Measurements from ENCODE around the gene SLCO3A1. TPM values are rescaled to one million over a fixed set of nuclear protein-coding genes. Genes with fewer than 3 reads are reported as not detected.

Gene SLCO3A1
- total RNA-seq, 1 experiment from 2014 or later, result 9.1 TPM

GRCh38 chr15:91925794-91926193 lies 72.3 kb downstream of the SLCO3A1 start:
- H3K4me1 Mint-ChIP-seq, result peaks cover 46% of the 10 kb centered on the region
- peaks cover 23% of the 10 kb centered on the region for H3K27me3 Mint-ChIP-seq (ENCODE audit: low read depth)
- H3K9me3 Mint-ChIP-seq, result no peaks in the 10 kb centered on the region; the same call in 1 of the 2 replicates
- TF ChIP-seq, protein P1, sequence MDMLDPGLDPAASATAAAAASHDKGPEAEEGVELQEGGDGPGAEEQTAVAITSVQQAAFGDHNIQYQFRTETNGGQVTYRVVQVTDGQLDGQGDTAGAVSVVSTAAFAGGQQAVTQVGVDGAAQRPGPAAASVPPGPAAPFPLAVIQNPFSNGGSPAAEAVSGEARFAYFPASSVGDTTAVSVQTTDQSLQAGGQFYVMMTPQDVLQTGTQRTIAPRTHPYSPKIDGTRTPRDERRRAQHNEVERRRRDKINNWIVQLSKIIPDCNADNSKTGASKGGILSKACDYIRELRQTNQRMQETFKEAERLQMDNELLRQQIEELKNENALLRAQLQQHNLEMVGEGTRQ (CRISPR knock-in tag; IDR thresholded peaks at IDR 0.05), result no peak
- no peak for TF ChIP-seq TEAD4 (CRISPR knock-in tag; IDR thresholded peaks at IDR 0.05)
- no peaks in the 10 kb centered on the region for H3K36me3 Mint-ChIP-seq
- CTCF ChIA-PET, result interaction anchor here (0.6 to 1.5 kb wide), 2 partner anchors 21 to 51 kb away, joined by 3 to 5 read pairs; no protein-coding TSS in a partner anchor
- DNase-seq (ENCODE audit: low spot score) (no peak), ATAC-seq (no peak)
- POLR2A ChIA-PET, result no interaction called here
- no peak overlapping the region for H3K4me3 Mint-ChIP-seq
- no peak overlapping the region for H3K27ac Mint-ChIP-seq

DNA sequence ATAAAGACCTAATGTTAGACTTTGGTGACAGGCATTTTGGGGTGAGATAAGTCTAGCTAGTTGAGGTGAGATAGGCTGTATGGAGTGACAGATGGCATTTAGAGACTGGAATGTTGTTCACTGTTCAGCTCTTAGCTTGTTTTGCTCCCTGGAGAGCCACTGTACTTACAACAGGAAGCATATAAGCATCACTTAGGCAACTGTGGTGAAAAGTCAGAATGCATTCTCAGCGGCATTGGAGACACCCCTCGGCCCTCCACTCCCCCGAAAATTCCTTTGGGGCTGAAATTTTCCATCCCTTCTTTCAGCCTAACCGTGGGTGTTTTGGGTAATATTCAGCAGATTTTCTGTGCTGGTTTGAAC lies 73.4 kb downstream of the SLCO3A1 start:
- no peak for TF ChIP-seq USF1 (CRISPR knock-in tag; IDR thresholded peaks at IDR 0.05)
- no peak for DNase-seq (ENCODE audit: low spot score)
- ATAC-seq, result peak; percentile 50

DNA sequence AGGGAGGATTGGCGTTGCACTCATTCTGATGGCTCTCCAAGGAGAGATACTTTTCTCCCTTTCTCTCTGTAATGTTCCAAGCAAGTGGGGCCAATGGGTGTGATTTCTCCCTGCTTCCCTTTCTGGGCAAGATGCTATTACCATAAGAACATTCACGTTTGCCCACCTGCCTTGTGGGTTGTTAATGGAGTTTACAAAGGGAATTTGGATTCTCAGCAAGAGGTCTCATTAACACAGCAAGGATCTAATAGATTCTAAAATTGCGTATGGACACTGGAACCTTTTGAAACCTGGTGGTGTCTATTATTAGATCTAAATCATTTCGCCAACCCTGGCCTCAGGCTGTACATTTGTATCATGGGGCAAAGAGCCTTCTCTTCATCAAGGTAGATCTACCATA lies 74.1 kb downstream of the SLCO3A1 start:
- no peak for TF ChIP-seq NR2C2 (CRISPR knock-in tag; IDR thresholded peaks at IDR 0.05)
- TF ChIP-seq IRF1 (CRISPR knock-in tag; IDR thresholded peaks at IDR 0.05), result no peak
- TF ChIP-seq IRF2 (CRISPR knock-in tag; IDR thresholded peaks at IDR 0.05; ENCODE audit: borderline replicate concordance, low read depth), result no peak
- TF ChIP-seq ZNF232 (CRISPR knock-in tag; IDR thresholded peaks at IDR 0.05), result no peak
- TF ChIP-seq, protein P2, sequence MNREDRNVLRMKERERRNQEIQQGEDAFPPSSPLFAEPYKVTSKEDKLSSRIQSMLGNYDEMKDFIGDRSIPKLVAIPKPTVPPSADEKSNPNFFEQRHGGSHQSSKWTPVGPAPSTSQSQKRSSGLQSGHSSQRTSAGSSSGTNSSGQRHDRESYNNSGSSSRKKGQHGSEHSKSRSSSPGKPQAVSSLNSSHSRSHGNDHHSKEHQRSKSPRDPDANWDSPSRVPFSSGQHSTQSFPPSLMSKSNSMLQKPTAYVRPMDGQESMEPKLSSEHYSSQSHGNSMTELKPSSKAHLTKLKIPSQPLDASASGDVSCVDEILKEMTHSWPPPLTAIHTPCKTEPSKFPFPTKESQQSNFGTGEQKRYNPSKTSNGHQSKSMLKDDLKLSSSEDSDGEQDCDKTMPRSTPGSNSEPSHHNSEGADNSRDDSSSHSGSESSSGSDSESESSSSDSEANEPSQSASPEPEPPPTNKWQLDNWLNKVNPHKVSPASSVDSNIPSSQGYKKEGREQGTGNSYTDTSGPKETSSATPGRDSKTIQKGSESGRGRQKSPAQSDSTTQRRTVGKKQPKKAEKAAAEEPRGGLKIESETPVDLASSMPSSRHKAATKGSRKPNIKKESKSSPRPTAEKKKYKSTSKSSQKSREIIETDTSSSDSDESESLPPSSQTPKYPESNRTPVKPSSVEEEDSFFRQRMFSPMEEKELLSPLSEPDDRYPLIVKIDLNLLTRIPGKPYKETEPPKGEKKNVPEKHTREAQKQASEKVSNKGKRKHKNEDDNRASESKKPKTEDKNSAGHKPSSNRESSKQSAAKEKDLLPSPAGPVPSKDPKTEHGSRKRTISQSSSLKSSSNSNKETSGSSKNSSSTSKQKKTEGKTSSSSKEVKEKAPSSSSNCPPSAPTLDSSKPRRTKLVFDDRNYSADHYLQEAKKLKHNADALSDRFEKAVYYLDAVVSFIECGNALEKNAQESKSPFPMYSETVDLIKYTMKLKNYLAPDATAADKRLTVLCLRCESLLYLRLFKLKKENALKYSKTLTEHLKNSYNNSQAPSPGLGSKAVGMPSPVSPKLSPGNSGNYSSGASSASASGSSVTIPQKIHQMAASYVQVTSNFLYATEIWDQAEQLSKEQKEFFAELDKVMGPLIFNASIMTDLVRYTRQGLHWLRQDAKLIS (CRISPR knock-in tag; IDR thresholded peaks at IDR 0.05; ENCODE audit: borderline replicate concordance), result no peak
- TF ChIP-seq ZNF121 (CRISPR knock-in tag; IDR thresholded peaks at IDR 0.05), result no peak
- no peak for TF ChIP-seq CBFB (CRISPR knock-in tag; IDR thresholded peaks at IDR 0.05; ENCODE audit: low read depth)
- Mint-ChIP-seq H3K9me3 (no peaks in the 10 kb centered on the region; the same call in 1 of the 2 replicates), H3K36me3 (no peaks in the 10 kb centered on the region), H3K4me3 (no peak overlapping the region; the same call in 1 of the 2 replicates), H3K27ac (no peak overlapping the region), H3K4me1 (peaks cover 64% of the 10 kb centered on the region), H3K27me3 (ENCODE audit: low read depth) (peaks cover 23% of the 10 kb centered on the region)
- POLR2A ChIA-PET, result no interaction called here
- no peak for ATAC-seq
- CTCF ChIA-PET, result no interaction called here
- DNase-seq (ENCODE audit: low spot score), result no peak

More for the DNA sequence above, 73.4 kb downstream of the SLCO3A1 start:
- H3K4me1 Mint-ChIP-seq, result peaks cover 57% of the 10 kb centered on the region
- no peaks in the 10 kb centered on the region; the same call in 1 of the 2 replicates for H3K9me3 Mint-ChIP-seq
- CTCF ChIA-PET, result interaction anchor here (1.5 kb wide), 1 partner anchor 20 kb away, joined by 5 read pairs; no protein-coding TSS in a partner anchor
- POLR2A ChIA-PET, result interaction anchor here (0.7 kb wide), 1 partner anchor 479 kb away, joined by 3 read pairs; no protein-coding TSS in a partner anchor
- H3K4me3 Mint-ChIP-seq, result no peak overlapping the region
- H3K27ac Mint-ChIP-seq, result no peak overlapping the region
- H3K27me3 Mint-ChIP-seq (ENCODE audit: low read depth), result peaks cover 23% of the 10 kb centered on the region
- H3K36me3 Mint-ChIP-seq, result no peaks in the 10 kb centered on the region

DNA sequence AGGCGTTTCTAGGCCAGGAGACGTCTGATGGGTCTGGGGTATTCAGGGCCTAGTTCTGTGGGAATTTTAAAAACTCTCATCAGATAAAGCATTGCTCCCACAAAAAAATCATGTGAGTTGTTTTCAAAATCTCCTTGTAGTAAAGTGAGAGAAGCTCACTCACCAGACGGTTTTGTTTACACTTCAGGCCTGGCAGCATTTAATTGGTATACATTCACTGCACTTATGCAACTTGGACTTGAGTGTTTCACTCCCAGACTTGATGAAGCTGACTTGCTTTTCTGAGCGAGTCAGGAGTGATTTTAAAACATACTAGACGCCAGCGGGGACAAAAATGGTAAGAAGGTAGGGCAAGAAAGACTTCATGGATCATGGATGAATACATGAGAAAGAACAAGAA lies 75.2 kb downstream of the SLCO3A1 start:
- H3K36me3 Mint-ChIP-seq, result no peaks in the 10 kb centered on the region
- no peak overlapping the region for H3K27ac Mint-ChIP-seq
- no peak overlapping the region for H3K4me3 Mint-ChIP-seq
- ChIA-PET CTCF (interaction anchor here (1.5 kb wide), 1 partner anchor 14 kb away, joined by 3 read pairs; no protein-coding TSS in a partner anchor), POLR2A (no interaction called here)
- TF ChIP-seq, protein P3, sequence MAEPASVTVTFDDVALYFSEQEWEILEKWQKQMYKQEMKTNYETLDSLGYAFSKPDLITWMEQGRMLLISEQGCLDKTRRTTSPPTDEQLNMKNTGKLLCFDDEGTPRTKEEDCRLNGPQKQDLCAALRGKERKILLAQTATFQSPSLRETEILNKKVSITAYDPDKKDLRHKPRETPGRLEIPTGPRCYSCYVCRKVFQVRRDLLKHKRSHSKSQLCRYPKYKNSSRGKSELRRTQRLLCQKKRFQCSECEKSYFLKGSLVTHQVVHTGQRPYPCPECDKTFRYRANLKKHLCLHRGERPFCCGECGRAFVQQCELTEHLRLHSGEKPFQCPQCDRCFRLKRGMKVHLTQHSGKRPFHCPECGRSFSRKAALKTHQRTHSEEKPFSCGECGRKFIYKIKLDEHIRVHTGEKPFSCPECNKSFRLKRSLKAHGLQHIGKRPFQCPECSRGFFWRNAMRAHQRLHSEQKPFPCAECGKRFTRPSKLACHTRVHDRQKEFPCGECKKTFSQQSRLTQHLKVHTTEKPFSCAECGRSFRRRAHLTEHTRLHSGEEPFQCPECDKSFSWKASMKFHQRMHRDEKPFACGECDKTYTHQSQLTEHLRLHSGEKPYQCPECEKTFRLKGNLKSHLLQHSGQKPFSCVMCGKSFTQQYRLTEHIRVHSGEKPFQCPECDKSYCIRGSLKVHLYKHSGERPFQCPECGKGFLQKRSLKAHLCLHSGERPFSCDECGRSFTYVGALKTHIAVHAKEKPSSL (CRISPR knock-in tag; conservative IDR thresholded peaks at IDR 0.05), result no peak
- no peak for DNase-seq (ENCODE audit: low spot score)
- H3K9me3 Mint-ChIP-seq, result no peaks in the 10 kb centered on the region; the same call in 1 of the 2 replicates
- peaks cover 23% of the 10 kb centered on the region for H3K27me3 Mint-ChIP-seq (ENCODE audit: low read depth)
- peaks cover 58% of the 10 kb centered on the region for H3K4me1 Mint-ChIP-seq
- ATAC-seq, result no peak
